GM18909 (cell line): ENCODE results near the gene MIF4GD.

Source experiments
- ATAC-seq: cut with Tn5 transposase; IDR thresholded peaks from one replicate; pipeline ENCODE4 v1.9.1; 2021; ENCODE audit warnings: mild to moderate bottlenecking; ENCODE audit not compliant: unreplicated experiment, poor library complexity

MIF4GD gene

GRCh38 chr17:75238684-75239191, 32.3 kb downstream of the MIF4GD start:
- ATAC-seq, result no peak

DNA sequence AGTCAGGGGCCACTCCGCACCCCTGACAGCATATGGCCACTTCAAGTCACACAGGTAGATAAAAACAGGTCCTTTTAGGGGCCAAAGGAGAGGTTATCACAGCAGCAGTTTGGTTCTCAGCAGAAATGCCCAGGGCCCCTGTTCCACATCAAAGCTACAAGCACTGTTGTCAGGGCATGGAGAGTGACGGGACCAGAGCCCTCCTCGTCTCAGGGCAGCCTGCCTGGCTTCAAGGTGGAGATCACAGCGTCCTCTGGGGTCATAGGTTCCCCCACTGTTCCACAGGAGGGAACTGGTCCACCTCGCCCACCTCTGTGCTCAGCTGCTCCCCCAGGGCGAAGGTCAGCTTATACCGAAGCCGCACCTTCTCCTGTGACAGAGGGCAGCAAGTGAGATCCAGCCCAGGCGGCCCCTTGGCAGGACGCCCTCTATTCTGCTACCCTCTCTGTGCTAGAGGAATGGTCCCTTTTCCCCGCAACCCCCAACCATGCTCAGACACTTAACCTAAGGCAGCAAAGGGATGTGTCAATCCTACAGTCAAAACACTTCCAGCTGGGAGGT, 32.9 kb downstream of the MIF4GD start:
- no peak for ATAC-seq

DNA sequence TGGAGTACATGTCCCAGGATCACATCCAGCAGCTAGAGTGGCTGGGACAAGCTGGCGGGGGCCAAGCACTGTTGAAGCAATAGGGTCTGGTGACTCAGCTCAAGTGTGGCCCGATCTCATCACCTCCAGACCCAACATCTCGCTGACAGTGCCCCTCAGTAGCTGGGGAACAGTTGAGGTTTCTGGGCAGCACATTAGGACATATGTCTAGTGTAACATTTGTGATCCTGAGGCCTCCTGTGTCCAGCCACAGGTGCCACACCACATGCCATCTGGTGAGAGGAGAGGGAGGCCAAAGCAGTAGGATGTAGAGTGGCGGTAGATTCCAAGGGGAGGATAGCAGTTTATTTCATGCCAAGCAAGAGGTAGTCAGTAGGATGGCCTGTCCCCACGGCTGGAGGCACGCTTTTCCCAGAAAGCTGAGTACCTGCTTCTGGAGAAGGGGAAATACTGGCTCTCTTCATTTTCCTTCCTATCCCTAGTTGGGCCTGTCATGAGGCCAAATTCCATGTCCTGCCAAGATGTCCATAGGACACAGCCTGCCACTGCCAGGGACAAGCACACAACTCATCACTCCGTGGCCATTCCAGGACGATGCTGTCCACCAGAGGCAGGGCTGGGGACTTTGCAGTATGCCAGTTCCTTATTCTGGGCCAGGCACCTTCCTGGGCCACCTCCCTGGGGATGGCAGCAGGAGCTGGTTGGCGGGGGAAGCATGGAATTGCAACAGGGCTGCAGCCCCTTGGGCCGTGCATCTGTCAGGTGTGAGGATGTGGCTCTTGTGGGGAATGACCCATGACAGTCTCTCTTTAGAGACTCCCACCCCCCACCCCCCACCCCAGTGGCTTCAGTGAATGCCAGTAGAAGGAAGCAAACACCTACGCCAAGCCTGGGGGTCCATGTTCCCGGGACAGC, 33.7 kb downstream of the MIF4GD start:
- ATAC-seq, result no peak

DNA sequence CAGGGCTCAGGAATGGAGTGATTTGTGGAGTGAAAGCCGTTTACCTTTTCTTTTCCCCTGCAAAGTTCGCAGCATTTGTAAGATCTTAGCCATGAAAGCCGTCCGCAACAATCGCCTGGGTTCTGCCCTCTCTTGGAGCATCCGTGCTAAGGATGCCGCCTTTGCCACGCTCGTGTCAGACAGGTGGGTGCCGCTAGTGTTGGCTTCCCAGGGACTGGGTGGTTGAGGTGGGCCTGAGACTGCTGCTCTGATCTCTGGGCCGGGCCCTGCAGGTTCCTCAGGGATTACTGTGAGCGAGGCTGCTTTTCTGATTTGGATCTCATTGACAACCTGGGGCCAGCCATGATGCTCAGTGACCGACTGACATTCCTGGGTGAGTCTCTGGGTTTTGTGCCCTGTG, 38.2 kb downstream of the MIF4GD start:
- ATAC-seq, result no peak

- ATAC-seq, result no peak
These were observed 39.1 kb downstream of the MIF4GD start for GRCh38 chr17:75231741-75232464.

DNA sequence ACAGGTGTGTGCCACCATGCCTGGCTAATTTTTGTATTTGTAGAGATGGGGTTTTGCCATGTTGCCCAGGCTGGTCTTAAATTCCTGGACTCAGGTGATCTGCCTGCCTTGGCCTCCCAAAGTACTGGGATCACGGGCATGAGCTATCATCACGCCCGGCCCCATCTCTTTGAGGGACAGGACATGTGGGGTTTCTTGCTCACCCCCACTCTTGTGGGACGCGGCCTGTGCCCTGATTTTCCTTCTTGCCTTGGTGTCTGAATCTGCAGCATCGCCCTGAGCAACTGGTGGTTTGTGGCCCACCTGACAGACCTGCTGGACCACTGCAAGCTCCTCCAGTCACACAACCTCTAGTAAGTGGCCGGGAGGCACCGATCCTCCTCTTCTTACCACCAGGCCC, 40.0 kb downstream of the MIF4GD start:
- no peak for ATAC-seq

GRCh38 chr17:75228847-75229246, 42.2 kb downstream of the MIF4GD start:
- ATAC-seq, result no peak

GRCh38 chr17:75228305-75228704, 42.7 kb downstream of the MIF4GD start:
- ATAC-seq, result no peak

- no peak for ATAC-seq
These were observed 43.3 kb downstream of the MIF4GD start for GRCh38 chr17:75227729-75228128.

DNA sequence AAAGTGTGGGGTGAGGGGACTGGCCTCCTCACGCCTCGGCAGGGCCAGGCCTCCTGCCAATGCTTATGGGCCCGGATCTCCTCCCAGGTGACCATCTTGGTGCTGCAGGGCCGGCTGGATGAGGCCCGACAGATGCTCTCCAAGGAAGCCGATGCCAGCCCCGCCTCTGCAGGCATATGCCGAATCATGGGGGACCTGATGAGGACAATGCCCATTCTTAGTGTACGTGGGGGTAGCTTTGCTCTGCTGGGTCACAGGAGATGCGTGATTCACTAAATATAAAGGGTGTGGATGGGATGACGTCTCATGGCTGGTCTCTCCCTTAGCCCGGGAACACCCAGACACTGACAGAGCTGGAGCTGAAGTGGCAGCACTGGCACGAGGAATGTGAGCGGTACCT, 46.0 kb downstream of the MIF4GD start:
- no peak for ATAC-seq

DNA sequence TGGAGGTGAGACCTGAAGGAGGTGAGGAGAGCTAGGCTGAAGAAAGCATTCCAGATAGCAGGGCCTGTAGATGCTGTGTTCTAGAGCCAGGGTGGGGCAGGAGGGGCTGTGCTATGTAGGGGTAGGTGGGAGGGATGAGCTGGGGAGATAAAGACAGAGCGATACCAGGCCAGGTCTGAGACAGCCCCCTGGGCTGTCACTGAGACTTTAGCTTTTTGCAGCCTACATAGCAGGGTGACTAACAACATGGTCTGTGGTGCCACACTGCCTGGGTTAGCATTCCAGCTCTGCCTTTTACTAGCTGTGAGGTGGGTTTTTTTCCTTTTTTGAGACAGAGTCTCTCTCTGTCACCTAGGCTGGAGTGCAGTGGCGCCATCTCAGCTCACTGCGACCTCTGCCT, 51.2 kb downstream of the MIF4GD start:
- no peak for ATAC-seq

GRCh38 chr17:75218131-75218530, 52.9 kb downstream of the MIF4GD start:
- ATAC-seq, result no peak
